HCT116 (cell line): ENCODE data around the gene MFSD6.

Experiments used
- CEBPB ChIP-seq: IDR thresholded peaks from 2 replicates; pipeline ENCODE4 v1.6.1; 2012; ENCODE audit warnings: low read depth
- POLR2A ChIP-seq: IDR thresholded peaks from 2 replicates; pipeline ENCODE4 v1.7.0; 2011; ENCODE audit warnings: borderline replicate concordance; ENCODE audit not compliant: insufficient read depth, insufficient read length; ENCODE audit errors: extremely low read depth

- no peak for TF ChIP-seq CEBPB
- no peak for TF ChIP-seq POLR2A
These were observed 62.2 kb downstream of the MFSD6 start for GRCh38 chr2:190470256-190470826.
